ENCODE results near the gene TGFBRAP1. TPM values are rescaled to one million over a fixed set of nuclear protein-coding genes. Genes with fewer than 3 reads are reported as not detected.

The TGFBRAP1 gene
- total RNA-seq, 1 donor from 2014 or later = 11.3 TPM

- H3K4me3 ChIP-seq (ENCODE audit: low read depth, low read length) = no peak overlapping the region
- no peak for DNase-seq (ENCODE audit: low read depth)
- TF ChIP-seq, protein P1, sequence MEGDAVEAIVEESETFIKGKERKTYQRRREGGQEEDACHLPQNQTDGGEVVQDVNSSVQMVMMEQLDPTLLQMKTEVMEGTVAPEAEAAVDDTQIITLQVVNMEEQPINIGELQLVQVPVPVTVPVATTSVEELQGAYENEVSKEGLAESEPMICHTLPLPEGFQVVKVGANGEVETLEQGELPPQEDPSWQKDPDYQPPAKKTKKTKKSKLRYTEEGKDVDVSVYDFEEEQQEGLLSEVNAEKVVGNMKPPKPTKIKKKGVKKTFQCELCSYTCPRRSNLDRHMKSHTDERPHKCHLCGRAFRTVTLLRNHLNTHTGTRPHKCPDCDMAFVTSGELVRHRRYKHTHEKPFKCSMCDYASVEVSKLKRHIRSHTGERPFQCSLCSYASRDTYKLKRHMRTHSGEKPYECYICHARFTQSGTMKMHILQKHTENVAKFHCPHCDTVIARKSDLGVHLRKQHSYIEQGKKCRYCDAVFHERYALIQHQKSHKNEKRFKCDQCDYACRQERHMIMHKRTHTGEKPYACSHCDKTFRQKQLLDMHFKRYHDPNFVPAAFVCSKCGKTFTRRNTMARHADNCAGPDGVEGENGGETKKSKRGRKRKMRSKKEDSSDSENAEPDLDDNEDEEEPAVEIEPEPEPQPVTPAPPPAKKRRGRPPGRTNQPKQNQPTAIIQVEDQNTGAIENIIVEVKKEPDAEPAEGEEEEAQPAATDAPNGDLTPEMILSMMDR (conservative IDR thresholded peaks at IDR 0.05; ENCODE audit: low read depth, low read length) = no peak
These were observed 4.1 kb downstream of the TGFBRAP1 start for GRCh38 chr2:105325389-105325963.

DNA sequence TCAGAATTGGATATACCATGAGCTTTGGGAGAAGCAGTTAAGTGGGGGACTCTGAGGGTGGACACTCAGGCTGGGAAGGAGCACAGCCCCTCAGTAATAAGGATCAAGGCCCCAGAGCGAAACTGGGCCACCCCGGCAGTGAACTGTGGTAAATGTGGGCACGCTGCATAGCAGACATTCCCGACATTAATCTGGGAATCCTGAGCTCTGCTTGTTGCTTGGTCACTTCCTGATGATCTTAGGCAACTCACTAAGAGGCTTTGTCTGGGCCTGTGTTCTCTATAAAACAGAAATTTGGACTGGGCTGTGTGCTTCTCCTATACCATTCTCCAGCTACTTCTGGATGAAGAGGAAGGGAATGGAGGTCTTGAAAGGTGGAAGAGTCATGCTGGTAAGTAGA lies 4.8 kb downstream of the TGFBRAP1 start:
- TF ChIP-seq, protein P1 (conservative IDR thresholded peaks at IDR 0.05; ENCODE audit: low read depth, low read length) = no peak
- no peak overlapping the region for H3K4me3 ChIP-seq (ENCODE audit: low read depth, low read length)

DNA sequence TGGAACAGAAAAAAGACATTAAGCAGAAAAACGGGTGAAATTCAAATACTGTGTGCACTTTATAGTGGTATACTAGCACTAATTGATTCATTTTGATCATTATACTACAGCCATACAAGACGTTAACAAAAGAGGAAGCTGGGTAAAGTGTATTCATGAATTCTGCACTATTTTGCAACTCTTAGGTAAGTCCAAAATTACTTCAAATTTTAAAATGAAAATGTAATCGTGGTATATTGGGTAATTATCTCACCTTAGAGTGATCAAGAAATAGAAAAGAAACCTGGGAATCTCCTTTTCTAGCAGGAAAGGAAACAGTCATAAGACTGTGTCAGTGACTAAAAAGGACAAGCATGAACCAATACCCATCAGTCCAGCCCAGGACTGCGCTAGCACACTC lies 5.4 kb downstream of the TGFBRAP1 start:
- DNase-seq (ENCODE audit: low read depth) = no peak
- H3K4me3 ChIP-seq (ENCODE audit: low read depth, low read length) = no peak overlapping the region
- TF ChIP-seq, protein P1 (conservative IDR thresholded peaks at IDR 0.05; ENCODE audit: low read depth, low read length) = no peak

More for the DNA sequence above, 4.8 kb downstream of the TGFBRAP1 start:
- peak; percentile 54 for DNase-seq (ENCODE audit: low read depth)

GRCh38 chr2:105323111-105323510 lies 6.4 kb downstream of the TGFBRAP1 start:
- no peak overlapping the region for H3K4me3 ChIP-seq (ENCODE audit: low read depth, low read length)
- TF ChIP-seq, protein P1 (conservative IDR thresholded peaks at IDR 0.05; ENCODE audit: low read depth, low read length) = no peak

DNA sequence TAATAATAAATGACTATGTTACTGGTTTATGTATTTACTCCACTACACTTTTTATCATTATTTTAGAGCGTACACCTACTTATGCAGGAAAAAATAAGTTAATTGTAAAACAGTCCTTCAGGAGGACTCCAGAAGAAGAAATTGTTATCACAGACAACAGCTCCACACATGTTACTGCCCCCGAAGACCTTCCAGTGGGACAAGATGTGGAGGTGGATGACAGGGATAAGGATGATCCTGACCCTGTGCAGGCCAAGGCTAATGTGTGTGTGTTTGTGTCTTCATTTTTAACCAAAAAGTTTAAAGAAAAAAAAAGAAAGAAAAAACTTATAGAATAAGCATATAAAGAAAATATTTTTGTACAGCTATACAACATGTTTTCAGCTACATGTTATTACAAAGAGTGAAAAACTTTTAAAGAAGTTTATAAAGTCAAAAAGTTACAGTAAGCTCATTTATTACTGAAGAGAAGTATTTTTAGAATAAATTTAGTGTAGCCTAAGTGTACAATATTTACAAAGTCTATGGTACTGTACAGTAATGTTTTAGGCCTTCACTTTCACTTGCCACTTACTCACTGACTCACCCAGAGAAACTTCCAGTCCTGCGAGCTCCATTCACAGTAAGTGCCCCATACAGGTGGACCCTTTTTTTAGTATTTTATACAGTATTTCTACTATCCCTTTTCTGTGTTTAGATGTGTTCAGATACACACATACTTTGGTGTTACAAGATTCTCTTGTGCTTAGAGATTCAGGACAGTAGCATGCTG lies 7.5 kb downstream of the TGFBRAP1 start:
- TF ChIP-seq, protein P1 (conservative IDR thresholded peaks at IDR 0.05; ENCODE audit: low read depth, low read length) = no peak
- no peak for DNase-seq (ENCODE audit: low read depth)
- H3K4me3 ChIP-seq (ENCODE audit: low read depth, low read length) = no peak overlapping the region

More at GRCh38 chr2:105323111-105323510, 6.4 kb downstream of the TGFBRAP1 start:
- DNase-seq (ENCODE audit: low read depth) = no peak

DNA sequence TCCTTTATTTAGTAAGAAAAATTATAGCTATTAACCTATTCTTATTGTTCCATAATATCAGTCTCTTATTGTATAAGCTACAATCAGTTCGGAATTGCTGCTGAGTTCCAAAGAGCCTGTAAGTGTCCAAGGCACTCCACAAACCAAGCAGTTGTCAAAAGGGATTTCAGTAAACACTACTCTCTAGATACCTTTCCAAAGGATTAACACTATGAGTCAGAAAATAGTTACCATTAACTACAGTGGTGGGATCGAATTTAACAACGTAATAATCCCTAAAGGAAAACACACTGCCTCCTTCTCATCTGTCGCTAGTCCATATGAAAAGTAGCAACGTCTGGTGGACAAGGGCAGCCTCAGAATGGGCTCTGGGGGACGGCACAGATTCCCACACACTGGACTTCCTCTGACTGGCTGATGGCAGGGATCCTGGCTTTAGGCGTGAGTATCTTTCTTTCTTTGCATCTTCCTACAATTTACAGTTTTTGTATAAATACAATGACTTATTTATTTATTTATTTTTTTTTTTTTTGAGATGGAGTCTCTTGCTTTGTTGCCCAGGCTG lies 8.8 kb downstream of the TGFBRAP1 start:
- H3K4me3 ChIP-seq (ENCODE audit: low read depth, low read length) = no peak overlapping the region
- TF ChIP-seq, protein P1 (conservative IDR thresholded peaks at IDR 0.05; ENCODE audit: low read depth, low read length) = no peak
- DNase-seq (ENCODE audit: low read depth) = no peak
